GM11168 (cell line): ENCODE results near the gene NMT1.

Source experiments
- in situ Hi-C: fragments of 300-500 bp; cut with MboI; formaldehyde crosslinking; loops from one replicate; pipeline ENCODE4 v1.12.0; 2022; ENCODE audit warnings: low sequenced_read_pairs; ENCODE audit not compliant: unreplicated experiment

The NMT1 gene

GRCh38 chr17:45060797-45061605 is at the start of gene NMT1:
Gene NMT1 (plus strand): TSS chr17:45061317. CDS start chr17:45061330, 13 bp downstream.
- in situ Hi-C loops, result no loop called here

- in situ Hi-C loops, result loop anchor here (5.0 kb wide), 1 partner anchor 84 kb away; no protein-coding TSS in a partner anchor
These were observed 49.4 kb upstream of the NMT1 start for GRCh38 chr17:45011767-45012166.

- in situ Hi-C loops, result loop anchor here (5.0 kb wide), 1 partner anchor 86 kb away; no protein-coding TSS in a partner anchor
These were observed 47.8 kb upstream of the NMT1 start for GRCh38 chr17:45013021-45013997.

- in situ Hi-C loops, result no loop called here
These were observed 44.9 kb upstream of the NMT1 start for GRCh38 chr17:45016237-45016636.

GRCh38 chr17:45016823-45017222 is 44.3 kb upstream of the NMT1 start:
- in situ Hi-C loops, result no loop called here

GRCh38 chr17:45018514-45018847 is 42.6 kb upstream of the NMT1 start:
- in situ Hi-C loops, result no loop called here

- in situ Hi-C loops, result no loop called here
These were observed 42.0 kb upstream of the NMT1 start for GRCh38 chr17:45018848-45019711.

GRCh38 chr17:45020354-45021138 is 40.6 kb upstream of the NMT1 start:
- in situ Hi-C loops, result no loop called here

GRCh38 chr17:45021607-45022287 is 39.4 kb upstream of the NMT1 start:
- in situ Hi-C loops, result no loop called here

GRCh38 chr17:45022288-45022648 is 38.8 kb upstream of the NMT1 start:
- in situ Hi-C loops, result no loop called here

- in situ Hi-C loops, result no loop called here
These were observed 38.3 kb upstream of the NMT1 start for GRCh38 chr17:45022655-45023339.

GRCh38 chr17:45029096-45029495 is 32.0 kb upstream of the NMT1 start:
- in situ Hi-C loops, result no loop called here

GRCh38 chr17:45029758-45030423 is 31.2 kb upstream of the NMT1 start:
- in situ Hi-C loops, result no loop called here

GRCh38 chr17:45030733-45031132 is 30.4 kb upstream of the NMT1 start:
- in situ Hi-C loops, result no loop called here

GRCh38 chr17:45031231-45032173 is 29.6 kb upstream of the NMT1 start:
- in situ Hi-C loops, result no loop called here

- in situ Hi-C loops, result no loop called here
These were observed 29.0 kb upstream of the NMT1 start for GRCh38 chr17:45032174-45032541.

GRCh38 chr17:45034599-45034998 is 26.5 kb upstream of the NMT1 start:
- in situ Hi-C loops, result no loop called here
